Adipocyte (in vitro differentiated cells): ENCODE results near the gene LMCD1.

Experiments
- DNase-seq: peaks from one replicate; pipeline ENCODE4 v3.0.0-alpha.2; 2015; ENCODE audit warnings: low read depth
- H3K27me3 ChIP-seq: replicated peaks from 2 replicates; pipeline ENCODE4 v1.7.0; 2013; ENCODE audit warnings: mild to moderate bottlenecking, low read length, moderate library complexity; ENCODE audit not compliant: control insufficient read depth, insufficient read depth
- H3K36me3 ChIP-seq: 2 replicates; pipeline ENCODE4 v1.7.0; 2013; ENCODE audit warnings: low read length, mild to moderate bottlenecking, moderate library complexity; ENCODE audit not compliant: control insufficient read depth, insufficient read depth, severe bottlenecking
- H3K4me1 ChIP-seq: 2 replicates; pipeline ENCODE4 v1.7.0; 2013; ENCODE audit warnings: mild to moderate bottlenecking, low read length, moderate library complexity; ENCODE audit not compliant: control insufficient read depth, insufficient read depth
- H3K4me3 ChIP-seq: 2 replicates; pipeline ENCODE4 v1.7.0; 2013; ENCODE audit warnings: mild to moderate bottlenecking, low read length, moderate library complexity
- H3K9ac ChIP-seq: 2 replicates; pipeline ENCODE4 v1.7.0; 2013; ENCODE audit warnings: mild to moderate bottlenecking, low read length, moderate library complexity
- H3K9me3 ChIP-seq: 2 replicates; pipeline ENCODE4 v1.7.0; 2013; ENCODE audit warnings: mild to moderate bottlenecking, low read length, moderate library complexity; ENCODE audit not compliant: control insufficient read depth

Gene LMCD1

DNA sequence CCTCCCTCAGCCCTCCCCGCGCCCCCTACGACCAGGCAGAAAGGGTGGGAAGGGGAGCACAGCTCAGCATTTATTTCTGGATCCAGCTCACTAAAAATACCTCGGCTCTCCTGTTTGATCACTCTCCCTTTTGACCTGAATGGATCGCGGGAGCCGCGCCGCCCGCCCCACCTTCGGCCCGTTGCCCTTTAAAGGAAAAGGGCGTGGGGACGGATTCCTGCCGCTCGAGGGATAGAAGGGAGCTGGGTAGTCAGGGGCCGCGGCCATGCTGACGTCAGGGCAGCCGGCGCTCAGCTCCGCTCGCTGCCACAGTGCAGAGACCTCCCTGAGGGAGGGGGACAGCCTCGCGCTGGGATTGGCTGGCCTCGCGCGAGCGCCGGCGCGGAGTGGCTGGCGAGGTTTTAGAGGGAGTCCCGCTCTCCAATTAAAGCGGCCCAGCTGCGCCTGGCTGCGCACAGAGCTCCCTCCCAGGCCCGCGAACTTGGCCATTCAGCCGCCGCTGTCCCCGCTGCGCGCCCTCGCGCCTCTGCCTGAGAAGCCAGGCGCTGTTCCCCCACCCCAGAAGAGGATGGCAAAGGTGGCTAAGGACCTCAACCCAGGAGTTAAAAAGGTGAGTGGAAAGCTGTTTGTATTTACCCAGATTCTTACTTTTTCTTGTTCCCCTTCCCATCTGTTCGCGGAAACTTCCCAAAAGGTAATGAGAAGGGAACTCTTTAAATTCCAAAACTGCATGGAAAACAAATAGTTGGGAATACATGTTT, at the start of gene LMCD1:
LMCD1 (plus strand) TSS at position 453 of the 761 bp plus-strand sequence; CDS start at position 569, 116 bp downstream.
- H3K36me3 ChIP-seq = peaks cover 16% of the 10 kb centered on the region
- peak within 1 kb of the TSS; percentile 93 for H3K9ac ChIP-seq
- DNase-seq = peak; percentile 98
- H3K4me1 ChIP-seq = peaks cover 64% of the 10 kb centered on the region
- H3K27me3 ChIP-seq = no peaks in the 10 kb centered on the region
- H3K9me3 ChIP-seq = no peaks in the 10 kb centered on the region
- H3K4me3 ChIP-seq = peak within 1 kb of the TSS; percentile 92

DNA sequence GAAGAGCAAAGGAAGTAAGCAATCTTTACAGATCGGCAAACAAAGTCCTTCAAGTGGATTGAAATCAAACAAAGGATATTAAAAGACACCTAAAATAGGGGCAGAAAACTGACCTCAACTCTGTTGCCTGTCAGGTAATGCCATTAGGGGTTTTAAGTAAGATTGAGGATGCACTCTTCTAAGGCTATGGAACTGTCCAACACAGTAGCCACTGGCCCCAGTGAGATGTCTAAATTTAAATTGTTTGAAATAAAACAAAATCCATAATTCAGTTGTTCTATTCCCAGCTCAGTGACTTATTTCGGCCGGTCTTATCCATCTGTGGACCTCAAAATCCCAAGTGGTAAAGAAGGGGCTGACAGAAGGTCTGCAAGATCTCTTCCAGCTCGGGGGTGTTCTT, 49.5 kb upstream of the LMCD1 start:
- Histone ChIP-seq H3K4me1 (peaks cover 40% of the 10 kb centered on the region), H3K4me3 (no peak overlapping the region), H3K27me3 (no peaks in the 10 kb centered on the region), H3K36me3 (no peaks in the 10 kb centered on the region), H3K9me3 (no peaks in the 10 kb centered on the region), H3K9ac (peak overlapping the region; percentile 35)
- no peak for DNase-seq

DNA sequence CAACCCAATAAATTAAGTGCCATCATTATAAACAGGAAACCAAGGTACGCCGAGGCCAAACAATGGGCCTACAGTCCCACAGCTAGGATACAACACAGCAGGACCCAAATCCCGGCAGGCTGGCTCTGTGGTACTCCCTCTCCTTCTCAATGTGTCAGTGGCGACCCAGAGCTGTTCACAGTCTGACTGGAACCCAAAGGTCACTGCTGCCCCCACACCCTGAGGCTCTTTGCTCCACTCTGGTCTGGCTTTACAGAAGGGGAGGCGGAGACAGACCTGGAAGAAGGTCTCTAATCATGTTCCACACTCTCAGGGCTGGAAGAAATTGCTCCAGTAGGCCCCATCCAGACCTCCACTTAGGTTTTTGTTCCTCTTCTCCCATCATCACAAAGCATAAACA, 48.5 kb upstream of the LMCD1 start:
- H3K9ac ChIP-seq = no peak overlapping the region
- no peaks in the 10 kb centered on the region for H3K9me3 ChIP-seq
- H3K4me1 ChIP-seq = peaks cover 48% of the 10 kb centered on the region
- H3K4me3 ChIP-seq = no peak overlapping the region
- H3K27me3 ChIP-seq = no peaks in the 10 kb centered on the region
- H3K36me3 ChIP-seq = no peaks in the 10 kb centered on the region
- no peak for DNase-seq

GRCh38 chr3:8455526-8456411, 45.9 kb upstream of the LMCD1 start:
- Histone ChIP-seq H3K36me3 (no peaks in the 10 kb centered on the region), H3K4me1 (peaks cover 68% of the 10 kb centered on the region), H3K9me3 (no peaks in the 10 kb centered on the region), H3K9ac (peak overlapping the region; percentile 51), H3K27me3 (no peaks in the 10 kb centered on the region), H3K4me3 (no peak overlapping the region)
- no peak for DNase-seq

- Histone ChIP-seq H3K36me3 (no peaks in the 10 kb centered on the region), H3K9ac (peak overlapping the region; percentile 51), H3K4me3 (no peak overlapping the region), H3K27me3 (no peaks in the 10 kb centered on the region), H3K4me1 (peaks cover 68% of the 10 kb centered on the region), H3K9me3 (no peaks in the 10 kb centered on the region)
- no peak for DNase-seq
Observed at GRCh38 chr3:8456412-8456811, 45.2 kb upstream of the LMCD1 start.

DNA sequence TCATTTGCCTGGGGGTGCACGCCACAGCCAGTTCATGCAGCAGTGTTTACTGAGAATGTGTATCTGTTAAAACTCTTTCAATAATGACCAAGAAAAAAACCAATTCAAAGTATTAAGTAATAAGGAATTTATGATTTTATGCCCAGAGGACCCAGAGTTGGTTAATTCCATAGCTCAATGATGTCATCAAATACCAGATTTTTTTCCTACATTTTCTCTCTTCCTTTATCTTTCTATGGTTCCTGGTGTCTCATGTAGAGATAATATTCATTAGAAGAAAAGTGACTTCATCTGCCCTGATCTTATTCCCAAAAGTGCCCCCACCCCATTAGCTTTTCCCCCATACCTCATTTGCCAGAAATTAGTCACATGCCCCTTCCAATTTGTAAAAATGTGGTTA, 44.6 kb upstream of the LMCD1 start:
- DNase-seq = peak; percentile 54
- H3K9me3 ChIP-seq = no peaks in the 10 kb centered on the region
- no peak overlapping the region for H3K4me3 ChIP-seq
- no peaks in the 10 kb centered on the region for H3K36me3 ChIP-seq
- H3K27me3 ChIP-seq = no peaks in the 10 kb centered on the region
- H3K9ac ChIP-seq = peak overlapping the region; percentile 51
- H3K4me1 ChIP-seq = peaks cover 66% of the 10 kb centered on the region

DNA sequence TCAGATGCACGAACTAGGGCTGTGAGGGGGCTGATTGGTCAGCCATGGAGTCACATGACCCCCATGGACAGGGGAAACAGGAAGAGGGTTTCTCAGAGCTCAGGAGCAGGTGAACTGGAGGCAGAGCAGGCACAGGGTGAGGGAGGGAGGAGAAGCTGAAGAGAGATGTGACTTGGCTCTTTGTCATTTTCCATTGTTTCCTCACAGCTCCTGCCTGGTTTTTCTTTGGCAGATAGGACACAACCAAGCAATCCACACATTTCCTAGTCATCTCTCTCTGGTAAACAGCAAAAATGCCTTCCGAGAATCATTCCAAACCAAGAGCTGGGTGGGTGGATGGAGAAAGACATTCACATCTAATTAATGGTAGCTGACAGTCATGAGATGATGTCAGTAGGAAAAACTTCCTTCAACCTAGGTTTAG, 43.4 kb upstream of the LMCD1 start:
- Histone ChIP-seq H3K27me3 (no peaks in the 10 kb centered on the region), H3K4me1 (peaks cover 59% of the 10 kb centered on the region)
- DNase-seq = peak; percentile 71

DNA sequence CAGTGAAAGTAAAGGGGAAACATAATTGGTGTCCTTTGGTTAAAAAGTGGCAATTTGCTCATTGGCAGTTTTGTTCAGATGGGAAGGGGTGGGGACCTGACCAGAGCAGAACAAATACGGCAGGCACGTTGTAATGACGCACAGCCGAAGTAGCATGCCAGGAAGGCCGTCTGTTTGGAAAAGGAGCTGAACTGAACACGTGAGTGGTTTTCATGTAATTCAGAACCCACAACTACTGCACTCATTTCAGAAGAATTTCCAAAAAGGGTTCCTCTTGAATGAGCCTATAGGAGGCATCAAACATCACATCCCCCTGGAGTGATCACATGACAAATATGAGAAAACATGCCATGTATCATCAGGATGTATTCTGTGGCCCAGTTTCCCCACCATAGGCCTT, 42.9 kb upstream of the LMCD1 start:
- peaks cover 59% of the 10 kb centered on the region for H3K4me1 ChIP-seq
- no peaks in the 10 kb centered on the region for H3K9me3 ChIP-seq
- DNase-seq = peak; percentile 83
- no peaks in the 10 kb centered on the region for H3K36me3 ChIP-seq
- peak overlapping the region; percentile 59 for H3K9ac ChIP-seq
- H3K27me3 ChIP-seq = no peaks in the 10 kb centered on the region
- no peak overlapping the region for H3K4me3 ChIP-seq

More for the DNA sequence above, 43.4 kb upstream of the LMCD1 start:
- peak overlapping the region; percentile 5 for H3K4me3 ChIP-seq
- no peaks in the 10 kb centered on the region for H3K9me3 ChIP-seq
- H3K9ac ChIP-seq = peak overlapping the region; percentile 59
- no peaks in the 10 kb centered on the region for H3K36me3 ChIP-seq

- Histone ChIP-seq H3K9me3 (no peaks in the 10 kb centered on the region), H3K27me3 (no peaks in the 10 kb centered on the region), H3K4me3 (no peak overlapping the region), H3K36me3 (no peaks in the 10 kb centered on the region), H3K9ac (peak overlapping the region; percentile 17), H3K4me1 (peaks cover 59% of the 10 kb centered on the region)
- DNase-seq = no peak
Observed at GRCh38 chr3:8460050-8460708, 41.4 kb upstream of the LMCD1 start.

- no peaks in the 10 kb centered on the region for H3K36me3 ChIP-seq
- H3K4me3 ChIP-seq = no peak overlapping the region
- peak; percentile 51 for DNase-seq
- no peaks in the 10 kb centered on the region for H3K27me3 ChIP-seq
- H3K9me3 ChIP-seq = no peaks in the 10 kb centered on the region
- H3K9ac ChIP-seq = peak overlapping the region; percentile 35
- peaks cover 55% of the 10 kb centered on the region for H3K4me1 ChIP-seq
Observed at GRCh38 chr3:8460815-8461456, 40.7 kb upstream of the LMCD1 start.
